HG03571 (cell line): ENCODE data around the gene CLPX.
"Not testable (repeated sequence)": the region's sequence is repeated elsewhere in the genome, so short reads cannot be mapped to it uniquely, and the experiment has no call there.

Source experiments
- ATAC-seq: cut with Tn5 transposase; IDR thresholded peaks from one replicate; pipeline ENCODE4 v1.9.1; 2021; ENCODE audit not compliant: unreplicated experiment

The CLPX gene

GRCh38 chr15:65207280-65207840 is 22.2 kb upstream of the CLPX start:
- ATAC-seq, result no peak

- no peak for ATAC-seq
These were observed 21.6 kb upstream of the CLPX start for GRCh38 chr15:65206750-65207149.

- no peak for ATAC-seq
These were observed 20.0 kb upstream of the CLPX start for GRCh38 chr15:65204931-65205660.

DNA sequence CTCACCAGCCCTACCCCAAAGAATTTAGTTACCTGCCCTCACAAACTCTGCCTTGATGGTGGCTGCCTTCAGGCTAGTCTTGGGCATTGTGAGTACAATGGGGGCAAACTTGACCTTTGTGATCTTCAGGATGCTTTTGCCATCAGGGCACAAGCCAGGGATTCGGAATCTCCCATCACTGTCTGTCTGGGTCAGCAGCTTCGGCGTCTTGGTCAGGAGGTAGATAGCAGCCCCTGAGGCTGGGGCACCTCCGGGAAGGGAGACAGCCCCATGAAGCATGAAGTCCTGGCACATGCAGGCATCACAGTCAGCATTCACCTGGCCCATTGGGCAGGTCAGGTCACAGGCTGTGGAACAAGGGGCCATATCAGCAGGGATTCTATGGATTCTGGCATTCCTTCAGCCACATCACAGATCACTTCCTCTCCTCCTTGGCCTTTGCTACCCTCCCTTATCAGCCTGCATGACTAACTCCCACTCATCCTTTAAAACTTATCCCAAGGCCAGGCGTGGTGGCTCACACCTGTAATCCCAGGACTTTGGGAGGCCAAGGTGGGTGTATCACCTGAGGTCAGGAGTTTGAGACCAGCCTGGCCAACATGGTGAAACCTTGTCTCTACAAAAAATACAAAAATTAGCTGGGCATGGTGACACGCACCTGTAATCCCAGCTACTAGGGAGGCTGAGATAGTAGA is 19.2 kb upstream of the CLPX start:
- ATAC-seq, result no peak

- ATAC-seq, result no peak
These were observed 16.8 kb upstream of the CLPX start for GRCh38 chr15:65201918-65202317.

- no peak for ATAC-seq
These were observed 13.4 kb upstream of the CLPX start for GRCh38 chr15:65198571-65198970.

DNA sequence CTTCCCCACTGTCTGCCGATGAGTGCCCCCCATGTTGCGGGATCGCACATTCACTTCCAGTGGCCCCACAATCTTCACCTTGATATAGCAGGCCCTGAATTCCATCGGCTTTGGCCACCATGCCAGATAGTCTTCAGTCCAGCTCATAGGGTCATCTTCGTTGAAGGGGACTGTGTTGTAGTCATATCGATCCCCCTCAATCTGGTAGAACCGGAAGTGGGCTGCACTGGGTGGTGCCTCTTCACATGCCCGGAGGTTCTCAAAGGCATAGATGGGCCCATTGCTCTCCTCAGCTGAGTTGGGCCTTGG is 12.1 kb upstream of the CLPX start:
- ATAC-seq, result no peak

- no peak for ATAC-seq
These were observed 11.6 kb upstream of the CLPX start for GRCh38 chr15:65196637-65197336.

GRCh38 chr15:65195548-65195923 is 10.4 kb upstream of the CLPX start:
- ATAC-seq, result no peak

DNA sequence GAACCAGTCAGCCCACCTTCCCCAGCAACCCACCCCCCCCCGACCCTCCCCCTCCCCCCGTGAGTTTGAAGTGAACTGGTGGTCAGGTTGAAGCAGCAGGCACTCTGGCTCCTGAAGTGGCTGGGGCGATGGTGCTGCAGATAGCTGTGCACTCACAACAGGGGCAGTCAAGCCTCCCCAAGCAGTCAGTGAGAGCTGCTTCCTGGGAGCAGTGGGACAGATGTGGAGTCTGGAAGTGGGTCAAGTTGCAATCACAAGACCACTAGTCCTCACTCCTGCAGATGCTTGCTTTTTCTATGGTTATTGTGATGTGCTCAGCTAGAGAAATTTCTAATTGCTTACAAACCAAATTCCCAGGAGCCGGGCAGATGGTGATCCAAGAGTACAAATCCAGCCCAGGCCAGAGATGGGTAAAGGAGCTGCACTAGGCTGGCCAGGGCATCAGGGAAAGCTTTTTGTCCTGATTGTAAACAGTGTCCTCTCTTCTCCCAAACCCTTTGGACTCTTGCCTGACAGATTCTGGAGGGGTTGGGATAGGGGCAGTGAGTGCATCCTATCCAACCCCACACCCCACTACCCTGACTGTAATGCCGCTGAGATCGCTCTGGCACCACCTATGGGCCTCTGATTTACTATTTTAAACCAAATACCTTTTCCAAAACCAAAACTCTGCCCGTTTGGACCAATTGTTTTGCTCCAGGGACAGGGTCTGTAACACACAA is 9.8 kb upstream of the CLPX start:
- no peak for ATAC-seq

- no peak for ATAC-seq
These were observed 6.9 kb upstream of the CLPX start for GRCh38 chr15:65192016-65192415.

- no peak for ATAC-seq
These were observed 4.1 kb upstream of the CLPX start for GRCh38 chr15:65189102-65189740.

DNA sequence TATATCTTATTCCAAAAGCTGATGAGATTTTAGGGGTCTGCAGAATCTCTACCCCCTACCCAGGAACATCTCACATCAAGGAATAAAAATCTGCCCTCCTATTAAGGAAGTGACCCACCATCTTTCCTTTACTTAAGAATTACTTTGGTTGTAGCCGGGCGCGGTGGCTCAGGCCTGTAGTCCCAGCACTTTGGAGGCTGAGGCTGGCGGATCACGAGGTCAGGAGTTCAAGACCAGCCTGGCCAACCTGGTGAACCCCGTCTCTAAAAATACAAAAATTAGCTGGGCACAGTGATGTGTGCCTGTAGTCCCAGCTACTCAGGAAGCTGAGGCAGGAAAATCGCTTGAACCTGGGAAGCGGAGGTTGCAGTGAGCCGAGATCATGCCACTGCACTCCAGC is 3.3 kb upstream of the CLPX start:
- ATAC-seq, result not testable (repeated sequence)

DNA sequence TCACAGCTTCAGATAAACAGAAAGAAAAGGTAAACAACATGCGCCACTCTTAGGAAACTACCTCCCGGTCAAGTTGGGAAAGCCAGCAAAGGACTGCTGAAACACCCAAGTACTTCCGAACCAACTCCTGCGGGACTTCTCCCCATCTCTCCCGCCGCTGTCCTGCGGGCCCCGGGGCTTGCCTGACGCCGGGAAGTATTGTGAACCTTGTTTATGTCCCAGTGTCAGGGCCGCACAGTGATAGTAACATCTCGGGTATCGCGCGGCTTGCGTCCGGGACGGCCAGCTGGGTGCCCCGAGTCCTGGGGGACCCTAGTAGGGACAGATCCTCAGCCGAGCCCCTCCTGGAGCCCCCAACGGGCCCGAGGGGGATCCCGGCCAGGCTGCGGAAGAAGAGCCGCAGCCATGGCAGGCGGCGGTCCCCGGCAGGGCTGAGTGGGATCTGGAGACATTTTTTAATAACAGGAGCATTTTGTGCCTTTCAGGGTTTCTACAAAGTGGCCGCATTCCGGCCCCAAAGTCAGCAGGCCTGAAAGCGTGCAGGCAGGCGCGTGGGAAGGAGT is 756 bp downstream of the CLPX start:
- ATAC-seq, result no peak

- ATAC-seq, result no peak
These were observed 1.3 kb downstream of the CLPX start for GRCh38 chr15:65183865-65184159.

DNA sequence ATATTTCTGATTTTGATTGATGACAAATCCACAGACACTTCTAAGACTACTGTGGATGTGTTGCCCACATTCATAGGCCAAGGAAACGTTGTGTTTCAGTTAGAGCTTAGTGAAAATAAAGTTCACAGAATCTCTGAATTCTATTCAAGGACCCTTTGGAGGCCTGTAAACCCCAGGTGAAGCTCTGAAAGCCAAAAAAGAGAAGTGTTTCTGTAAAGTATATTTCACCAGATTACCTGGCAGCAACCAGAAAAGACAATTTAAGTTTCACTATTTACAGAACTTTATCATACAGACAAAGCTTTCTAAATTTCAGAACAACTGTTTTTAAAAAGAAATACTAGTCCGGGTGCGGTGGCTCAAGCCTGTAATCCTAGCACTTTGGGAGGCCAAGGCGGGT is 2.6 kb downstream of the CLPX start:
- no peak for ATAC-seq

- not testable (repeated sequence) for ATAC-seq
These were observed 3.4 kb downstream of the CLPX start for GRCh38 chr15:65181582-65182353.

DNA sequence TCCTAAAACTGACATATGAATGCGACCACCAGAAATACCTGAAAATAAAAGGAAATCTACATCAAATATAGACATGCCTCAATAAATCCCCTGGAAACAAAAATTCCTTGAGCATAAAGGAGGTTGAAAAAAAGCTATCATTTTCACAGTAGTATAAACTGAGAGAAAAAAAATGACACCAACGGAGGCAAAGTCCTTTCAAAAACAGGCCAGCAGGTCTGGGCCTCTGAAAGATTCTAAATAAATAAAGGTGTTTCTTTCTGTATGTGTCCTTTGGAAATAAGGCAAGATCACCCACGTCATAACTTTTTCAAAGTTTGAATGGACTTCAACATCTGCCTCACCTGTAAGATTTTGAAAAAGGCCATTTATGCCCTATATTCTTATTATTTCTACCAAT is 5.0 kb downstream of the CLPX start:
- ATAC-seq, result no peak

DNA sequence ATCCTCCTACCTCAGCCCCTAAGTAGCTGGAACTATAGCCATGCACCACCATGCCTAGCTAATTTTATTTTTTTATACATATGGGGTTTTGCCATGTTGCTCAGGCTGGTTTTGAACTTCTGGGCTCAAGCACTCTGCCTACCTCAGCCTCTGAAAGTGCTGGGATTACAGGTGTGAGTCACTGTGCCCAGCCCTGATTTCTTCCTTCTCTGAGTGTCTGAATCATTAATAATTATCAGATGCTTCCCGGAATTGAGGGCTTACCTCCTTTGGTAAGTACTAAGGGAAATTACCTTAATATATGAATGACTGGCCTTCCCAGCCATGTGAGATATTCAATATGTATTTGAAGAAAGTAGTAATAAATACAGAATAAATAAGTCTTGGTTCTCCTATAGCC is 7.2 kb downstream of the CLPX start:
- ATAC-seq, result no peak

DNA sequence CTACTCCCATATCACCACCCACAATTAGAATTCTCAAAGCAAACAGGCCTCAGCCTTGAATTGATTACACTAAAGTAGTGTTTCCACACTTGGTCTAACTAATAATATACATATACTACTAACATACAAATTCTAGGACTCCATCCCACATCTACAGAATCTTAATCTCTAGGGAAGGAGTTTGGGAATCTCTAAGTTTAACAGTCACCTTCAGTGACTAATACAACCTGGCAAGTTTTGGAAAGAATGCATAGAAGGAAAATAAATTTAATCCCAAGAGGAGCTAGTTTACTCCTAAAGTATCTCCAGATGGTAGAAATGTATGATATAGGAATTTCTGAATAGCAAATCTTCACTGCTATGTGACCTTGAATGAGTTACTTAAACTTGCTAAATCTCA is 9.1 kb downstream of the CLPX start:
- ATAC-seq, result no peak
